Mononuclear cell (primary cell): ENCODE results near the gene GTF2IRD1. TPM values are rescaled to one million over a fixed set of nuclear protein-coding genes. Genes with fewer than 3 reads are reported as not detected.
"Not testable (repeated sequence)": the region's sequence is repeated elsewhere in the genome, so short reads cannot be mapped to it uniquely, and the experiment has no call there.

Experiments
- H3K27me3 ChIP-seq: 2 replicates; pipeline ENCODE4 v1.6.0; 2011; ENCODE audit warnings: low read length, control low read depth; ENCODE audit not compliant: insufficient read depth
- H3K4me1 ChIP-seq: 2 replicates; pipeline ENCODE4 v1.5.1; 2011; ENCODE audit warnings: mild to moderate bottlenecking, low read length, control low read depth; ENCODE audit not compliant: insufficient read depth
- H3K4me3 ChIP-seq: 2 replicates; pipeline ENCODE4 v1.5.1; 2011; ENCODE audit warnings: mild to moderate bottlenecking, low read length, moderate library complexity
- H3K9me3 ChIP-seq: 2 replicates; pipeline ENCODE4 v1.5.1; 2011; ENCODE audit warnings: low read depth, mild to moderate bottlenecking, control low read depth, low read length
- total RNA-seq: library from RNA; depleted of rRNA; stranded (reverse); fragments of >200 nt; gene quantifications from one replicate; pipeline ENCODE4 v1.2.3, GENCODE V29; 2012

The GTF2IRD1 gene
- total RNA-seq, 1 donor, result 0.21 TPM

DNA sequence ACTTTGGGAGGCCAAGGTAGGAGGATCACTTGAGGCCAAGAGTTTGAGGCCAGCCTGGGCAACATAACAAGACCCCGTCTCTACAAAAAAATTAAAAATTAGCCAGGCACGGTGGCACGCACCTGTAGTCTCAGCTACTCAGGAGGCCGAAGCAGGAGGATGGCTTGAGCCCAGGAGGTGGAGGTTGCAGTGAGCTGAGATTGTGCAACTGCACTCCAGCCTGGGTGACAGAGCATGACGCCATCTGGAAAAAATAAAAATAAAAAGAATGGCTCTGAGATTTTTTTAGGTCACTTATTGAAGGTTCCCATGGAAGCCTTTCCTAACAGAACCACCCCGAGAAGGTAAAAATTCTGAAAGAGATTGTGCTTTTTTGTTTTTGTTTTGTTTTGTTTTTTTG is 109.9 kb downstream of the GTF2IRD1 start:
- not testable (repeated sequence) for H3K27me3 ChIP-seq, H3K9me3 ChIP-seq, H3K4me3 ChIP-seq, H3K4me1 ChIP-seq

DNA sequence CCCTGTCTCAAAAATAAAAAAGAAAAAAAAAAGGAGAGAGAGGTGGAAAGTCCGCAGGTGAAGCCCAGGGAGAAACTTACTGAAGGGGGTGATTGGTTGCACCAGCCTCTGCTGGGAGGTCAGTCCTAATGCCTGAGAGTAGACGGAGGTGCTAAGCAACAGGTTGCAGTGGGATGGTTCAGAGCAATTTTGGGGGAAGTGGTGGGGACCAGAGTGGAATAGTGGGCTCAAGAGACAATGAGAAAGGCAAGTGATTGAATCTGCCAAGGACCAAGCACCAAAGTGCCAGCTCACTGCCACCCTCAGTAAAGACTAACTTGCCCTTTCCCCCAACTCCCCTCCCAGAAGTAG is 113.6 kb downstream of the GTF2IRD1 start:
- no peak overlapping the region for H3K4me3 ChIP-seq
- H3K27me3 ChIP-seq, result no peaks in the 10 kb centered on the region
- H3K4me1 ChIP-seq, result no peaks in the 10 kb centered on the region
- H3K9me3 ChIP-seq, result no peaks in the 10 kb centered on the region

DNA sequence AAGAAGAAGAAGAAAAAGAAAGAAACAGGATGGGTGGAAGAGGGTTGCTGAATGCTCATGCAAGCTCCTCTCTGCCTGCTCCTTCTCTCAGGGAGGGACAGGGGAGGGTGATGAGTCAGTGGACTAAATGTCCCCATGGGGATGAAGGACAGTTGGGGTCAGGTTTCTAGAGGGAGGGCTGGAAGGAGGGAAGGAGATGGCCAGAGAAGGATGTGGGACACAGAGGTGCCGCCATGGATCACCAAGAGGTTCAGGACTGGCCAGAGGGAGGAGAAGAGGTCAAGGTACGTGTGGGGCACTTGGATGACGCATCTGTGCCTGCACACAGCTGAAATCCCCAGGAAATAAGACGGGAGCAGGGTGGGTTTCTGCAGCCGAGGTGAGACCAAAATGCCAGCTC is 115.0 kb downstream of the GTF2IRD1 start:
- Histone ChIP-seq H3K9me3 (no peaks in the 10 kb centered on the region), H3K27me3 (no peaks in the 10 kb centered on the region), H3K4me1 (no peaks in the 10 kb centered on the region), H3K4me3 (no peak overlapping the region)

DNA sequence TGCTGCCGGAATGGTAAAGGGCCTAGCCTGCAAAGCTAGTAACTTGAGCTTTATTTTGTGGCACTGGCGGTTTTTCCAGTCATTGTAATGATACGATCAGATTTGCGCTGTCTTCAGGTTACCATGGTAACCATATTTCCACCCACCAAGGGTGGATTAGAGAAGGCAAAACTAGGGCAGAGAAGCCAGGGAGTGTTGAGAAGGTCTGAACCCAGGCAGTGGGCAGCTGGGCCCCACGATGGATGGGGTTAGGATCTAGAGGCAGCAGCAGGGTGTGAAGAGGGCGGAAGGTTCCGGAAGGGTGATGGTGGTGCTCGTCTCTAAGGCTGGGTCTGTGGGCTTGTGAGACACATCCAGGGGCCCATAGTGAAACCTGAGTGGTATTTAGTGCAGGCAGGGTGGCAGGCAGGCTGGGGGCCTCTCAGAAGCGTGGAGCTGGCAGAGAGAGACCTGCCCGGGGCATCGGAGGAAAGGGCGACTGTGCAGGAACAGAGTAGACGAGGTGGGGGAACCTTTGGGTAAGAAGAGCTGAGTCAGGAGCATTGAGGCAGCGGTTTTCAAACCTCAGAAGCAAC is 115.9 kb downstream of the GTF2IRD1 start:
- no peaks in the 10 kb centered on the region for H3K27me3 ChIP-seq
- no peaks in the 10 kb centered on the region for H3K4me1 ChIP-seq
- no peaks in the 10 kb centered on the region for H3K9me3 ChIP-seq
- no peak overlapping the region for H3K4me3 ChIP-seq

DNA sequence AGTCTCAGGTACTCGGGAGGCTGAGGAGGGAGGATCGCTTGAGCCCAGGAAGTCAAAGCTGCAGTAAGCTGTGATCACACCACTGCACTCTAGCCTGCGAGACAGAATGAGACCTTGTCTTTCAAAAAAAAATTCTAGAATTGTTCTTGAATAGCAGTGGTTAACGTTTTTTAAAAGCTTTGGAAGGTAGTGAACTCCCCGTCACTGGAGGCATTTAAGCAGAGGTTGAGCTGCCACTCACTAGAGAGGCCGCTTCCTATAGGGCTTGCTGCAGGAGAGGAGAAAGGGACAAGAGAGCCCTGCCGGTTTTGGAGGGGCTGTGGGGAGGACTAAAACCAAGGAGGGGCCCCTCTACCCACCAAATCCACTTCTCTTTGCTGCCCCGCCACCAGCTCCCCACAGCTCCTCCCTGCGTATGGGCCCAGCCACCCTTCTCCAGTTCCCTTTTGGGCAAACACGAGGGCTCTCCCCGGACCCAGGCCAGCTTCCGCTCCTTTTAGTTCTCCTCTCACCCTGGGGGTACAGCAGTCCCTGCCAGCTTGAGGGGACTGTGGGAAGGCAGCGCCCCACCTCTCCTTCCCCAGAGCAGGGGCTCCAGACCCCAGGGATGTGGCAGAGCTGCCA is 116.9 kb downstream of the GTF2IRD1 start:
- Histone ChIP-seq H3K27me3 (no peaks in the 10 kb centered on the region), H3K4me1 (no peaks in the 10 kb centered on the region), H3K9me3 (no peaks in the 10 kb centered on the region), H3K4me3 (no peak overlapping the region)

DNA sequence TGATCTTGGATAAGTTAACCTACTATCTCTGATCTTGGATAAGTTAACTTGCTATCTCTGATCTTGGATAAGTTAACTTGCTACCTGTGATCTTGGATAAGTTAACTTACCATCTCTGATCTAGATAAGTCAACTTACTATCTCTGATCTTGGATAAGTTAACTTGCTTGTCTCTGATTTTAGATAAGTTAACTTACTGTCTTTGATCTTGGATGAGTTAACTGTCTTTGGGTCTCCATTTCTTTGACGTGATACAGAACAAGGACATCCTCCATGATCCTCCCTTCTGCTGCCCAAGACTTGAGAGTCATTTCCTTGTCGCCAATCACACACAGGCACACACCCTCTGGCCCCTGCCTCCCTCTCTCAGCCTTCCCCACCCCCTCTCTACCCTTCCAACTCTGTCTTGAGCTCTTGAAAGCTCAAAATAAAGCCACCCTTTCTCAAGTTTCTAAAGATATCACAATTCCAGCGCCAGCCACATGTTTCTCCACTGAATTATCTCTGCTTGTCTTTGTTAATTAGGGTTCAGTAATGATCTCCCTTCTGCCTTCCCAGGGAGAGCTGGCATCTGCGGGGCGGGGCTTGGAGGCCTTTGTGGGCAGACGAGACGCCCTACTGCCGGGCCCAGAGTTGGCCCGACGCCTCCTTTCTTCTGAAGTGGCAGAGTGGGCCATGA is 118.7 kb downstream of the GTF2IRD1 start:
- no peak overlapping the region for H3K4me3 ChIP-seq
- no peaks in the 10 kb centered on the region for H3K27me3 ChIP-seq
- no peaks in the 10 kb centered on the region for H3K9me3 ChIP-seq
- no peaks in the 10 kb centered on the region for H3K4me1 ChIP-seq

DNA sequence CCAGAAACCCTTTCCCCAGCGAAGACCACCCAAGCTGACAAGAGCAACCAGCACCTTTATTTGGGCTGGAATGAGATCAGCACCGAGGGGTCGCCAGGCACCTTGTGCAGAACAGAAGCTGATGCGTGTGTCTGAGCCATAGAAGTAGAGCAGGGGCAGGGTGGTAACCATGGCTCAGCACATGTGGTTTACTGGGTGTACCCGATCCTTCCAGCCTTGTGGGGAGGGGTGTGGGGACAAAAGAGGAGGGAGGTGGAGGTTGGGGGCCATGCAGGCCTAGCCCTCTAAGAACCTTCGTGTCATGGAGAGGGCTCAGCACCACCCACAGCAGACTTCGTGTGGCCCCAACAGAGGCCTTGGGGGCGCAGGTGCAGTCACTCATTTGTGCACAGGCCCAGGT is 119.8 kb downstream of the GTF2IRD1 start:
- H3K4me3 ChIP-seq, result no peak overlapping the region
- H3K4me1 ChIP-seq, result no peaks in the 10 kb centered on the region
- H3K9me3 ChIP-seq, result no peaks in the 10 kb centered on the region
- H3K27me3 ChIP-seq, result no peaks in the 10 kb centered on the region

DNA sequence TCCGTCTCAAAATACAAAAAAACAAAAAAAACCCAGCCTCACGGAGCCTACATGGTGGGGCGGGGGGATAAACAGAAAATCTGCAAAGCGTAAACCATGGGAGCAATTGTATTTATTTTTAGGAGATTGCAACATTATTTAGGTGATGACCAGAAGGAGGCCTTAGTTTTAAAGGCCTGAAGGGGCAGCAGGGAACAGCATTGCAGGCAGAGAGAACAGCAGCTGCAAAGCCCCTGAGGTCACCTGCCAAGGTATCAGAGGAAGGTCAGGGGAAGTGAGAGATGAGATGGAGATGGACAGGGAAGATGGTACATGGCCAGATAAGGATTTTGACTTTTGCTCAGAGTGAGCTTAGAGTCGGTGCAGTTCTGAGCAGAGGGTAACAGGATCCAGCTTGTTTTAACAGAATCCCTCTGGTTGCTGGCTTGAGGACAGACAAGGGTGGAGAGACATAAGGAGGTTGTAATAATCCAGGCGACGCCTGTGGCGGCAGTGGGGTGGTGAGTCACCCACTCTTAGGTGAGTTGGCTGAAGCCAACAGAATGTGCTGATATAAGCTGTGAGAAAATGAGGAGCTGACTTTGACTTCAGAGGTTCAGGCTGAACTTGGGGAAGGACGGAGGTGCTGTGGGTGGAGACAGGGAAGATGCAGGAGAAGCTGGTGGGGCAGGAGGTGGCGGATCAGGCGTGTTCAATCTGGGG is 121.5 kb downstream of the GTF2IRD1 start:
- Histone ChIP-seq H3K27me3 (no peaks in the 10 kb centered on the region), H3K4me1 (no peaks in the 10 kb centered on the region), H3K9me3 (no peaks in the 10 kb centered on the region), H3K4me3 (no peak overlapping the region)

DNA sequence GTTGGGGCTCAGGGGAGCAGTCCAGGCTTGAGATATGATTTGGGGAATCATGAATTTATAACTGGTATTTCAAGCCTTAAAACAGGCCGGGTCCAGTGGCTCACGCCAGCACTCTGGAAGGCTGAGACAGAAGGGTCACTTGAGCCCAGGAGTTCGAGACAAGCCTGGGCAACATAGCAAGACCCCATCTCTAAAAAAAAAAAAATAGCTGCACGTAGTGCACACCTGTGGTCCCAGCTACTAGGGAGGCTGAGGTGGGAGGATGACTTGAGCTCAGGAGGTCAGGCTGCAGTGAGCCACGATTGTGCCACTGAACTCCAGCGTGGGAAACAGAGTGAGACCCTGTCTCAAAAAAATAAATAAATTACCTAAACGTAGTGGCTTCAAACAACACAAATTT is 122.1 kb downstream of the GTF2IRD1 start:
- Histone ChIP-seq H3K27me3 (no peaks in the 10 kb centered on the region), H3K4me3 (no peak overlapping the region), H3K4me1 (no peaks in the 10 kb centered on the region), H3K9me3 (no peaks in the 10 kb centered on the region)

DNA sequence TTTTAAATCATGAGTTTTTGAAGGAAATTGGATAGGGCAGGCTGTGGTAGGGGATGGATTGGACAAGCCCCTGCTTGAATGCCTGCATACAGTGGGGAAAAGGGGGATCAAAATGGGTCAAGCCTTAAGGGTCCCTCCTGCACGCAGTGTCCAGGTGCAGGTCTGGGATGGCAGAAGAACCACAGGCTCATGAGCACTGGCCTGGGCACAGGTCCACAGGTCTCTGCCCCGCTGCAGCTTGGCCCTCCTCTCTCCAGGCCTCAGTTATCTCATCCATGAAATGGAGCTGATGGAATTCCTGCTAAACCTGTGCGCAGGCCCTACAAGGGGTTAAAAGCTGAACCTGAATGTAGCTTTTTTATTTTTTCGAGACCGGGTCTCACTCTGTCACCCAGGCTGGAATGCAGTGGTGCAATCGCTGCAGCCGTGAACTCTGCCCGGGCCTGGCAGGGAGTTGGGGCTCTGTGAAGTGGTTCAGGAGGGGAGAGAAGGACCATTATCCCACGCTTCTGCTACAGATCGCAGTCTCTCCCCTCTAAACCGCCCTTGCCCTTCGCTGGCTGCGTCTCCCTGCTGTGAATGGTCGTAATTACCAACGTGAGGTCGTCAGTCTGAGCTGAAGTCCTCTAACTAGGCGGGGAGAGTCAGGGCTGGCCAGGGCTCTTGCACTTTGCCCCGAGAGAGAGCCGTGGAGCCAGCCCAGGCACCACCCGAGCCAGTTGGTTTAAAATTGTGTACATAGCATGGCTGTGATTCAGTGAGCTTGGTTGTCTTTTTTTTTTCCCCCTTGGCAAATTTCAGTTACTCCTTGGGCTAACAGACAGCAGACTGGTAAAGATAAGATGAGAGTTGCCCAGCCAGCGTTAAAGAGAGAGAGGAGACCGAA is 126.3 kb downstream of the GTF2IRD1 start:
- H3K9me3 ChIP-seq, result no peaks in the 10 kb centered on the region
- no peaks in the 10 kb centered on the region for H3K4me1 ChIP-seq
- H3K4me3 ChIP-seq, result no peak overlapping the region
- no peaks in the 10 kb centered on the region for H3K27me3 ChIP-seq

DNA sequence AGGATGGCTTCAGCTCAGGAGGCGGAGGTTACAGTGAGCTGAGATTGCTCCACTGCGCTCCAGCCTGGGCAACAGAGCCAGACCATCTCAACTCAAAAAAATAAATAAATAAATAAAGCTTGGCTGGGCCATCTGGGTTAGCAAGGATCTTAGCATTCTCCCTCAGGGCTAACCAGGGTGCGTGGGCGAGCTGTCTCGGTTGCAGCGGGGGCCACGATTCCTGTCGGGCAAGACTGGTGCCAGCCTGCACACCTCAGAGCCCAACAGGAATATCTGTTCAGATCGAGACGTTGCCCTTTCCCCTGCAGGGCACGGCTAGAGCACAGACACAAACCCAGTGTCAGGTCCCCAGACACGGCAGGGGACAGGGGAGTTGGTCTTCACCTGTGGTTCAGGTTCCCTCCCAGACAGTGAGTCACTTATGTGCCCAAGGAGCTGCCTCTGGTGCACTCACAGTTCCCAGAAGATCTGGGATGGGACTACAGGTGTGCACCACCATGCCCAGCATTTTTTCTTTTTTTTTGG is 128.3 kb downstream of the GTF2IRD1 start:
- no peak overlapping the region for H3K4me3 ChIP-seq
- no peaks in the 10 kb centered on the region for H3K27me3 ChIP-seq
- no peaks in the 10 kb centered on the region for H3K9me3 ChIP-seq
- no peaks in the 10 kb centered on the region for H3K4me1 ChIP-seq

DNA sequence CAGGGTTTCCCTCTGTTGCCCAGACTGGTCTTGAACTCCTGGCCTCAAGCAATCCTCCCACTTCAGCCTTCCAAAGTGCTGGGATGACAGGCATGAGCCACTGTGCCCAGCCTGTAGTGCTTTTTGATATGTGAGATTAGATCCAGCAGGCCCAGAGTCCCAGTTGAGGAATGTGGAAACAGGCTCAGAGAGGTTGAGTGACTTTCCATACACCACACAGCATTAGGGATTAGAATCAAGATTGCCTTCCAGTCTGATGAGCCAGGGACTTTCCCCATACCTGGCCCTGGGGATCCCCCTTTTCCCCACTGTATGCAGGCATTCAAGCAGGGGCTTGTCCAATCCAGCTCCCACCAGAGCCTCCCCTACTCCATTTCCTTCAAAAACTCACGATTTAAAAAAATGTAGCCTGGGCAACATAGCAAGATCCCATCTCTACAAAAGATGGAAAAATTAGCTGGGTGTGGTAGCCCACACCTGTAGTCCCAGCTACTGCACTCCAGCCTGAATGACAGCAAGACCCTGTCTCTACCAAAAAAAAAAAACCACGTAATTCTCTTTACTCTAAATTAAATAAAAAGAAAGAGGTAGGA is 128.8 kb downstream of the GTF2IRD1 start:
- Histone ChIP-seq H3K27me3 (no peaks in the 10 kb centered on the region), H3K9me3 (no peaks in the 10 kb centered on the region), H3K4me1 (no peaks in the 10 kb centered on the region), H3K4me3 (no peak overlapping the region)

DNA sequence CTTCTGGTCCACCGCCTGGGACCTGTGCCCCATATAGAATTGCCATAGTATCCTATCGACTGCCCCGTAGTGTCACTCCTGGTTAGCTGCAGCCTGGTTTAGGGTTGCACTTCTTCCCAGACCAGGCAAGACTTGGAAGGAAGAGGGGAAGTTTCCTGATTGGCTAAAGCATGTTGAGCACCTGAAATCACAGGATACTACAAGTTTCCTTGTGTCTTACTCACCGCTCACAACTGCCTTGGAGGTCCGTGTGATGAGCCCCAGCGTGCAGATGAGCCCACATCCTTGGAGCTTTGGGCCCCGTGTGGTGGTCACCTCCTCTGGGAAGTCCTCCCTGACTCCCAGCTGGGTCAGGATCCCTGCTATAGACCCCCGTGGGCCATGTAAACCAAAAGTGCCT is 129.9 kb downstream of the GTF2IRD1 start:
- Histone ChIP-seq H3K27me3 (no peaks in the 10 kb centered on the region), H3K4me1 (no peaks in the 10 kb centered on the region), H3K9me3 (no peaks in the 10 kb centered on the region), H3K4me3 (no peak overlapping the region)

DNA sequence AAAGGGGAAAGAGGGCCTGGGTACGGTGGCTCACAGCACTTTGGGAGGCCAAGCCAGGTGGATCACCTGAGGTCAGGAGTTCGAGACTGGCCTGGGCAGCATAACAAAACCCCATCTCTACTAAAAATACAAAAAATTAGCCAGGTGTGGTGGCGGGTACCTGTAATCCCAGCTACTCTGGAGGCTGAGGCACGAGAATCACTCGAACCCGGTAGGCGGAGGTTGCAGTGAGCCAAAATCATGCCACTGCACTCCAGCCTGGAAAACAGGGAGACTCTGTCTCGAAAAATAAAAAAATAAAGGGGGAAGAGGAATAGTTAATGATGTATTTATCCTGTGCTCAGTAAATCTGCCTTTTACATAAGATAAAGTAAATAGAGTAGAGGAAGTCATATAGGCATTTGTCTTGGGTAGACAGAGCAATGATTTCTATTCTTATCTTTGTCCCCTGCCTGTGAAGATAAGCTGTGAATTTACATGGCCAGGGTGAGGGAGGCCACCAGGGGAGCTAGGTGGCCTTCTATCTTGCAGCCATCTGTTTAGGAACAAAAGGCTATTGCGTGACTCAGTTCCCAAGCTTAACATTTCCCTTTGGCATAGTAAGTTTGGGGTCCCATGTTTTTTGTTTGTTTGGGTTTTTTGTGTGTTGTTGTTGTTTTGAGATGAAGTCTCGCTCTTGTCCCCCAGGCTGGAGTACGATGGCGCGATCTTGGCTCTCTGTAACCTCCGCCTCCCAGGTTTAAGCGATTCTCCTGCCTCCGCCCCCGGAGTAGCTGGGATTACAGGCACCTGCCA is 130.7 kb downstream of the GTF2IRD1 start:
- Histone ChIP-seq H3K9me3 (no peaks in the 10 kb centered on the region), H3K27me3 (no peaks in the 10 kb centered on the region), H3K4me1 (no peaks in the 10 kb centered on the region), H3K4me3 (no peak overlapping the region)
